IPS-18c (cell line): ENCODE results near the gene LDLRAP1.

Experiments
- H3K4me3 ChIP-seq: 2 replicates; pipeline ENCODE4 v1.7.0; 2013; ENCODE audit warnings: low read depth, mild to moderate bottlenecking, low read length, moderate library complexity; ENCODE audit not compliant: insufficient read depth
- H3K9me3 ChIP-seq: one replicate; pipeline ENCODE4 v1.6.1; 2013; ENCODE audit warnings: mild to moderate bottlenecking, low read length, moderate library complexity; ENCODE audit not compliant: control insufficient read depth, insufficient read depth

LDLRAP1 gene

GRCh38 chr1:25566730-25567341, 23.4 kb downstream of the LDLRAP1 start:
- H3K4me3 ChIP-seq = no peak overlapping the region
- no peaks in the 10 kb centered on the region for H3K9me3 ChIP-seq

DNA sequence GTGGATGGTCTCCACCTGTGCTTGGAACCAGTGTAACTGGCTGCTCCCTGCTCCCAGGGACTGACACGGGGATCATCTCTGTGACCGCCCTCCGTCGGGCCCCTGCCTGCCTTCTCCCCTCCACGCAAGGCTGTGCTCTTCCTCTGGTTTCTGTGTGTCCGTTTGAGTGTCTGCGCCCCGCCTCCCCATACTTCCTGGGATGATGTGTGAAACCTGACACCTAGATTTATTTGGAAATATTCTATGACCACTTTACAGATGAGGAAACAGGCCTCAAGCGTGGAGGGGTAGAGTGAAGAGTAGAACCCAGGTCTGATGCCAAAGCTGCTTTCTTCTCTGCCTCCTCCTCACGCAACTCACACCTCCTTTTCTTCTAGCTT, 24.3 kb downstream of the LDLRAP1 start:
- H3K4me3 ChIP-seq = no peak overlapping the region
- H3K9me3 ChIP-seq = no peaks in the 10 kb centered on the region

DNA sequence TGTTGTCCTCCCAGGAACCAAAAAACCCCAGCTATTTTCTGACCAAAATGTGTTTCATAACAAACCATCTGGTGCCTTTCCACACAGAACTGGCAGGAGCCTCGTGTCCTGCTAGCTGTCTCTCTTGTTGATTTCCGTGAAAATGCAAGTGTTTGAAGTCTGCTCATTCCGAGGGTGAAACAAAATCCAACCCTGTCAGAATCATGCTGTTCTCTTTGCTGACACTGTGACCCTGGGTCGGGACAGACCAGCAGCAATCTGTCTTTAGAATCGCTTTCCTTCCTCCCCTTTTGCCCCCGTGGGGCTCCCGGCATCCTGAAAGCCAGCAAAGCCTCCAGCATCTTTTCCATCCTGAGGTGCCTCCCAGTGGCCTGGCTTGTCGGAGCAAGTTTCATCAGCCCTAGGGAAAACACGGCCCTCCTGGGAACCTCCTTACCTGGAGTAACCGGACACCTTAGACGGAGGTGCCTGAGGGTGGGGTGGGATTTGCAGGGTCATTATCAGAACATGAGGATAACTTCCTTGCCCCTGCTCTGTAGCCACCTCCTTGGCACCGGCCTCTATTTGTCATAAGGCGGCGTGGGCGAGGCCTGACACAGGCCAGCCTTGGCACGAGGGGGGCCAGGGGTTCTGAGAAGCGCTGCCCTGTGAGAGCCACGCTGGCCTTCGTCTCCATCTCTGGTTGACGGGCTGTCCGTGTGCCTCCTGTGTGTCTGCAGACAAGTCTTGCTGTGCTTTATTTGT, 24.9 kb downstream of the LDLRAP1 start:
- H3K4me3 ChIP-seq = 0 out of 2 replicates have a peak overlapping the region, but pooled peaks have one; percentile 2
- H3K9me3 ChIP-seq = no peaks in the 10 kb centered on the region

DNA sequence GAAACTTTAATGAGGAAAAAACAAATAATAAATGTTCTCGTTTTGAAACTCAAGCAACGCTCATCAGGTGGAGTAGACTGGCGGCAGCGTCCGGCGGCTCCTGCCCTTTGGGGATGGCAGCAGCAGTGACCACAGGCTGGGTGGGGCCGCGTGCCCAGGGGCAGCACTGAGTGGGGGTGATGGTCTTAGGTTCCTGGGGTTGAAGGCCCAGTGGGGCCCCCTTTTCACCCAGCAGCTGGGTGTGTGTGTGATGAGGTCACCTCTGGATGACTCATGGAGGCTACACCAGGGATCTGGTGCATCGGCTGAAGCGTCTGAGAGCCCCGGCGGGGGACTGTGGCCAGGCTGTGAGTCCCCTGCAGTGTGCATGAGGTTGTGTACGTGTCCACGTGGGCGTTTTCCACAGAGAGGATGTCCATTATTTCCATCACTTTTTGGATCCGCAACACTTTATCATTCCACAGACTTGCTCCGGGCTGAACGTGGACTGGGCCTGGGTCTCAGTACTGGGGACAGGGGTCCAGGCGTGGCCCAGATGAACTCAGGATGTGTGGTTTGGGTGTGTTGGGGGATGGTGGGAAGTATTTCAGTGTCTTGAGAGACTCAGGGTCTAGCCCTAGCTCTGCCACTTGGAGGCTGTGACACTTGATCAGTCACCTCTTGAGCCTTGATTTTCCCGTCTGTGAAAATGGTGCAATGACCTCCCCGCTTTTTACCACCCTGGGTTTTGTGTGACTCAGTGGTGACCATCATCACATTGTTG, 25.6 kb downstream of the LDLRAP1 start:
- 0 out of 2 replicates have a peak overlapping the region, but pooled peaks have one; percentile 2 for H3K4me3 ChIP-seq
- no peaks in the 10 kb centered on the region for H3K9me3 ChIP-seq

DNA sequence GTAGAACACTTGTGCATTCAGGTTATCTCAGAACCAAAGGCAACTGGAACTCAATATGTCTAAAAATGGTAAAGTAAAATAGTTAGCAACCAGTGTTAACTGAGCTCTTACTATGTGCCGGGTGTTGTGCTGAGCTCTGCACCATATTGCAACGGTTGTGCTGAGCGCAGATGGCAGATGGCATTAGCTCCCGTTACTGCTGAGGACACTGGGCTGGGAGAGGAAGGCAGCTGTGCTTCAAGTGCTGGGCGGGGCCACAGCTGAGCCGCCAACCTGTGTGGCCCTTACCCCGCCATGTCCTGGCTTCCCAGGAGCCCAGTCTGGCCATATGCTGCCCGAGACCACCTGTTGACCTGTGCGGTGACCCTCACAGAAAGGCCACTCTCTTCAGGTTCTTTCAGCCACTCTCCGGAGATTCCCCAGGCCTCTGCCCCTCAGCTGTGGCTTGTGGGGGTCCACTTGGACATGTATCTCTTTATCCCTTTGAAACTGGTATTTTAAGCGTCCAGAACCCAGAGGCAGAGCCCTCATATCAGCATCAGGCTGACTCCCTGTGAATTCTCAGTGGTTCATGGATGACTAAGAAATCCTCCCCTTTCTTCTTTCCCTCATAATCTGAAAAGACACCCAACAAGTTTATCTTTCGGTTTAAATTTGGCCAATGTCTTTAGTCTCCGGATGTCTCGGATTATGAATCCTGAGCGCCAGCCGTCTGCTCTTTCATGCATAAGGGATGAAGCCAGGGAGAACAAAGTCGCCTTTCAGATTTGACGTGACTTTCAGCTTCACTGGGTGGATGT, 26.4 kb downstream of the LDLRAP1 start:
- H3K9me3 ChIP-seq = no peaks in the 10 kb centered on the region

DNA sequence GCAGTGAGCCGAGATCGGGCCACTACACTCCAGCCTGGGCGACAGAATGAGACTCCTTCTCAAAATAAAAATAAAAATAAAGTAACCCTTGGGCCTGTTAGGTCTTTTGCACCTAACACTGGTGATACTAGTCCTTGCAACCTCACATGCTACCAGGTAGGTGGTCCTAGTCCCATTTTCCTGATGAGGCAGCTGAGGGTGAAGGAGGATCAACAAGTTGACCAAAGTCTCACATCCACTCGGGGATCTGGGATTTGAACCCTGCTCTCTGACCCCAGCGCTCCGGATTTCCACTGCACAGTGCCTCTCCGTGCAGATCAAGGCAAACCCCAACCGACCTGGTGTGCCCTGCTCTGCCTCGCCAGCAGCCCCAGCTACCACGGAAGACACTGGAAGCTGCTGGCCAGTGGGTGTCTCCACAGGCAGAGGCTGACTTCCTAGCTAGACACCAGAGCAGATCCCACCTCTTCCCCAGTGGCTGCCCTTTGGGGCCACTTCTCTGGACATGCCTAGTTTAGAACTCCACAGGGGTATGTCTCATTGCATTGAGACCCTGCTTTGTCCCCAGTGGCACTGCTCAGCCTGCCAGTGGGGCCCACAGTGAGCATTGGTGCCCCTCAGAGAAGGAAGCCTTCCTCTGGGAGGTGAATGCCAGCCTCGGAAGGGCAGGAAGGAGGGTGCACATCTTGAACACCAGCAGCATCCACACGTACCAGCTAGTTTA, 27.6 kb downstream of the LDLRAP1 start:
- no peaks in the 10 kb centered on the region for H3K9me3 ChIP-seq

More for the DNA sequence above, 26.4 kb downstream of the LDLRAP1 start:
- no peak overlapping the region for H3K4me3 ChIP-seq

DNA sequence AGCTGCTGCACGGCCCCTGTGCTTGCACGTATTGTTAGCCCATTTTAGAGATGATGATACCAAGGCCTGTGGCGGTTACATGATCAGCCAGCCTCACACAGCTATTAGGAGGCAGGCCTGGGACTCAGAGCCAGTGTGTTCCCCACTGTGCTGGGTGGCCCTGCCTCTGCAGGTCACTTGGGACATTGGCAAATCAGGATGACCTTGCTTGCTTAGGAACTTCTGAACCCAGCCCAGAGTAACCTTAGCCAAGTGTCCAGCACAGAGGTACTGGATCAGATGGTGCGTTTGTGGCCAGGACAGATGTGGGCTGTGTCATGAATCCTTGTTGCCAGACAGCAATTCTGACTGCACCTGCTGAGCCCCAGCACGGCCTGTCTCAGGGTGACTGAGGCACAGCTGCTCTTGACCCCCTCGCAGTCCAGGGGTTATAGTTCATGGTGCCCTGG, 28.1 kb downstream of the LDLRAP1 start:
- no peak overlapping the region for H3K4me3 ChIP-seq
- H3K9me3 ChIP-seq = no peaks in the 10 kb centered on the region

More for the DNA sequence above, 27.6 kb downstream of the LDLRAP1 start:
- no peak overlapping the region for H3K4me3 ChIP-seq

DNA sequence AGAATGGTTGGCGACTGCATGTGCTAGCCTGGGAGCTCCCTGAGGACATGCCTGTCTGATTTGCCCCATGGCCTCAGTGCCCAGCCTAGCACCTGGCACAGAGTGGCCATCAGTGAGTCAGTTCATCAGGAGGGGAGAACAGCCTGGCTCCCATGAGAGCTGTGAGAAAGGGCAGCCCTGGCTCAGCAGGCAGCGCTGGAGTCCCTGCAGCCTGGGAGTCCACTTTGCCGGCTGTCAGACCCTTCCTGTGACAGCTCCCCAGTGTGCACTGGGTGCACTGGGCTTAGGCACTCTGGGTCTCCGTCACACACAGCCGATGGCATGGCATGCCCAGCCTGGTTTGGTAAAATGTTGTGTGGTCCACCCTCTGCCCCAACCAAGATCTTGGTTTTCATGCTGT, 28.7 kb downstream of the LDLRAP1 start:
- H3K9me3 ChIP-seq = no peaks in the 10 kb centered on the region
- no peak overlapping the region for H3K4me3 ChIP-seq

DNA sequence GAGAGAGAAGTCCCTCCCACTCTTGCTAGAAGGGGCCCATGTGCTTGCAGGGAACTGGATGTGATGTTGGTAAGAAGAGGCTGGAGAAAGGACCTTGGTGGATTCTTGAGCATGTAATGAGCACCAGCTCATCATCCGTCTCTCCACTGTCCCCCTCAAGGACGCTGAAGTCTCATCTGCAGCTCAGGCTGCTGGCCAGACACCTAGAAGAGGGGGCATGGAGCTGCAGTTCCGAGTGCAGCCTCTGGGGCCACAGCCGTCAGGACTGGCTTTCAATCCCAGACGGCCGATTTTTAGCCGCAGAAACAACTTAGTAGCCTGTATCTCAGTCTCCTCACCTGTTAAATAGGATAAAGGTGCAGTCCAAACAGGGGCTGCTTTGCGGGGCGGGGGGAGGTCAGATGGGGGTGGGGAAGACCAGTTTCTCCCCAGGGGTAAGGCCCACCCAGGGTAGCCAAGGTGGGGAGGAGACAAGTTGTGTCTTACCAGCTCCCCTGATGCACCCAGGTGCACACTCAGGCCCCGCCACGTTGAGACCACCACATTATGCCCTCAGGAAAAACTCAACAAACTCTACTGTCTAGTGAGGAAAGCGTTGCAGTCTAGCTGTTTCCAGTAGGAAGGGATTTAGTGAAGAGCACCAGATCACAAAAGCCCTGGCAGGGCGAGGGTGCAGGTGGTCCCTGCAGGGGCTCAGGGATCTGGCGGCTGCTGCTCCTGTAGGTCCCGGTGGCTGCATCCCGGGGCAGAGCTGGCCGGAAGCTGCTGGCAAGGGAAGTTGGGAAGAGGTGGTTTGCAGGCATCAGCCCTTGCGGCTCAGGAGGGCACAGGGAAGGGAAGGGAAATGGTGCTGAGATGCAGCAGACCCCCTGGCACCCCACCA, 29.5 kb downstream of the LDLRAP1 start:
- H3K4me3 ChIP-seq = no peak overlapping the region
- no peaks in the 10 kb centered on the region for H3K9me3 ChIP-seq

- Histone ChIP-seq H3K9me3 (no peaks in the 10 kb centered on the region), H3K4me3 (no peak overlapping the region)
Measured at GRCh38 chr1:25573591-25573930, 30.2 kb downstream of the LDLRAP1 start.

GRCh38 chr1:25573961-25574360, 30.6 kb downstream of the LDLRAP1 start:
- no peak overlapping the region for H3K4me3 ChIP-seq
- no peaks in the 10 kb centered on the region for H3K9me3 ChIP-seq

DNA sequence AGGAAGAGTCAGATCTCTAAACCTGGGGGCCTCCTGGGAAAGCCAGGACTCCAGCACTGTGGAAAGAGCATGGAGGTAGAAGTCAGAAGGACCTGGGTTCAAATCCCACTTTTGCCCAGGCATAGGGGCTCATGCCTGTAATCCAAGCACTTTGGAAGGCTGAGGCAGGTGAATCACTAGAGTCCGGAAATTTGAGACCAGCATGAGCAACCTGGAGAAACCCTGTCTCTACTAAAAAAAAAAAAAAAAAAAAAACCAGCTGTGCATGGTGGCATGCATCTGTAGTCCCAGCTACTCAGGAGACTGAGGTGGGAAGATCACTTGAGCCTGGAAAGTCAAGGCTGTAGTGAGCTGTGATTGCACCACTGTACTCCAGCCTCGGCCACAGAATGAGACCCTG, 31.8 kb downstream of the LDLRAP1 start:
- Histone ChIP-seq H3K4me3 (no peak overlapping the region), H3K9me3 (no peaks in the 10 kb centered on the region)

DNA sequence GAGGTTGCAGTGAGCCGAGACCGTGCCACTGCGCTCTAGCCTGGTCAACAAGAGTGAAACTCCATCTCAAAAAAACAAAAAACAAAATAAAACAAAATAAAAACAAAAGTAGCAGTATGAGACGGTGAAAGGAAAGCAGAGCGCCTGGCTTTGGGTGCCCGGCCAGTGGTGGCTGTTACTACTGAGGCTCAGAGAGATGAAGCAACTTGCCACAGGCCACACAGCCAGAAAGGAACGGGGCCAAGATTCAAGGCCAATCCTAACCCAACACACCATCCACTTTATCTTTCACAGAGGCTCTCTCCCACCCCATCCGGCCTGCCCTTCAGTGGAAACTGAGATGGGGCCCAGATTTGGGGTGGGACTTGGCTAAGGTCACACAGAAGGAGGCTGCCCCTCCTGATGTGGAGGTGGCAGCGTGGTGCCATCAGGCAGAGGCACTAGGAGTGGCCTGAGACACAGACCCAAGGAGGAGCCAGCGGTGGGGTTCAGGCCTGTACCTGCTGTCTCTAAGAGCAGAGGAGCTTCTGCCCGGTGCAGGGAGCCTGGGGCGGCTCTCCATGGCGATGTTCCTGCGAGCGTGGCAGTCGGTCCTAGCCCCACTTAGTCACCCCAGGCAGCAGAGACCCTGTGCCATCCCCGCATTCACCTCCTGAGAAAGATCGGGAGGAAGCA, 33.2 kb downstream of the LDLRAP1 start:
- H3K4me3 ChIP-seq = no peak overlapping the region

DNA sequence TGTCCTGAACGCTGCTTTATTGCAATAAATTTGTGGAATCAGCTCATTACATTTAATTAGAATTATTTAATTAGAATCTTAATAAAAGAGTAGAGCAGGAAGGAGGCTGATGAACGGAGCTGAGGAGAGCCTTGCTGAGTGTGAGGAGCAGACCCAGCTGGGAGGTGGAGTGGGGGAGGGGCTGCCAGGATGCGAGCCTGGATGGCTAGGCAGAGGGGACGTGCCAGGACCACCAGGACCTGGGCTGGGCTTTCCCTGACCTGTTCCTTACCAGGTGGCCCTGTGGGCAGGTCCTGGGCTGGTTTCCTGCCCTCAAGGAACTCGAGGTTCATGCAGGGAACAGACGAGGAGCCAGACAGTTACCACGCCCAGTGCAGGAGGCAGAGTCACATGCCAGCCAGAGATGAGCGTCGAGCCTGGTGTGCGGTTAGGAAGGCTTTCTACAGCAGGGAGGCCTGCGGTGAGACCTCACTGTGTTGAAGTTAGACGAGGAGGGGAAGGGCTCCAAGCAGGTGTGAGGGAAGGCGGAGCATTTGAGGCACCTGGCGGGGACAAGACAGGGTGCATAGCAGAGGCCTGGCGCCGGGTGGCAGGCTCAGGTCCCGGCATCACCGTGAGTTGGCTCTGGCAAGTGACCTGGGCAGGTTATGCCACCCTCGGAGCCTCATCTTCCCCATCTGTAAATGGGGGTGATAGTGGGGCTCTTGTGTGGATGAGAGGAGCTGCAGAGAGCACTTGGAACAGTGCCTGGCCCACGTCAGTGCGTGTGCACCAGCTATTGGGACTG, 33.9 kb downstream of the LDLRAP1 start:
- H3K9me3 ChIP-seq = no peaks in the 10 kb centered on the region

More for the DNA sequence above, 33.2 kb downstream of the LDLRAP1 start:
- no peaks in the 10 kb centered on the region for H3K9me3 ChIP-seq

More for the DNA sequence above, 33.9 kb downstream of the LDLRAP1 start:
- no peak overlapping the region for H3K4me3 ChIP-seq
